GM12865 (cell line): ENCODE data around the gene XPR1.
"Not testable (repeated sequence)": the region's sequence is repeated elsewhere in the genome, so short reads cannot be mapped to it uniquely, and the experiment has no call there.

Experiments used
- DNase-seq: peaks from one replicate; pipeline ENCODE4 v3.0.0; 2010; ENCODE audit warnings: low read depth
- H3K4me3 ChIP-seq: 2 replicates; pipeline ENCODE4 v1.5.1; 2011; ENCODE audit warnings: mild to moderate bottlenecking, low read depth, low read length, control low read depth
- CTCF ChIP-seq: IDR thresholded peaks from 2 replicates; pipeline ENCODE4 v1.5.1; 2011; ENCODE audit warnings: low read length, control low read depth, low read depth, inconsistent platforms; ENCODE audit not compliant: insufficient read depth; ENCODE audit errors: missing control alignments

Gene XPR1

GRCh38 chr1:180642781-180643180, 11.0 kb downstream of the XPR1 start:
- no peak overlapping the region for H3K4me3 ChIP-seq
- TF ChIP-seq CTCF: no peak
- no peak for DNase-seq

- no peak for TF ChIP-seq CTCF
- DNase-seq: no peak
- H3K4me3 ChIP-seq: no peak overlapping the region
These were observed 11.9 kb downstream of the XPR1 start for GRCh38 chr1:180643693-180644092.

GRCh38 chr1:180644526-180645192, 12.8 kb downstream of the XPR1 start:
- DNase-seq: no peak
- no peak for TF ChIP-seq CTCF
- H3K4me3 ChIP-seq: no peak overlapping the region

GRCh38 chr1:180645261-180645660, 13.4 kb downstream of the XPR1 start:
- not testable (repeated sequence) for DNase-seq

GRCh38 chr1:180646093-180646492, 14.3 kb downstream of the XPR1 start:
- DNase-seq: no peak
- TF ChIP-seq CTCF: no peak
- no peak overlapping the region for H3K4me3 ChIP-seq

More at GRCh38 chr1:180645261-180645660, 13.4 kb downstream of the XPR1 start:
- H3K4me3 ChIP-seq: not testable (repeated sequence)

- no peak for DNase-seq
- no peak for TF ChIP-seq CTCF
- no peak overlapping the region for H3K4me3 ChIP-seq
These were observed 14.7 kb downstream of the XPR1 start for GRCh38 chr1:180646547-180646946.

GRCh38 chr1:180652792-180653191, 21.0 kb downstream of the XPR1 start:
- DNase-seq: no peak
- no peak overlapping the region for H3K4me3 ChIP-seq
- no peak for TF ChIP-seq CTCF
